8988T (cell line): ENCODE results near the gene MAN2B2.

Experiments used
- DNase-seq: peaks from one replicate; pipeline ENCODE4 v3.0.0; 2011

Gene MAN2B2

GRCh38 chr4:6568689-6569332 is 6.2 kb upstream of the MAN2B2 start:
- peak; percentile 74 for DNase-seq

- no peak for DNase-seq
These were observed 3.4 kb upstream of the MAN2B2 start for GRCh38 chr4:6571608-6572007.

- no peak for DNase-seq
These were observed 1.4 kb upstream of the MAN2B2 start for GRCh38 chr4:6573551-6573950.

- DNase-seq: no peak
These were observed 823 bp upstream of the MAN2B2 start for GRCh38 chr4:6573986-6574746.

GRCh38 chr4:6575503-6576240 is 683 bp downstream of the MAN2B2 start:
- DNase-seq: no peak

- no peak for DNase-seq
These were observed 1.5 kb downstream of the MAN2B2 start for GRCh38 chr4:6576512-6576911.

- no peak for DNase-seq
These were observed 1.9 kb downstream of the MAN2B2 start for GRCh38 chr4:6576932-6577331.

- no peak for DNase-seq
These were observed 2.4 kb downstream of the MAN2B2 start for GRCh38 chr4:6577409-6577808.

GRCh38 chr4:6578221-6578620 is 3.2 kb downstream of the MAN2B2 start:
- no peak for DNase-seq

GRCh38 chr4:6580353-6580752 is 5.4 kb downstream of the MAN2B2 start:
- no peak for DNase-seq

- no peak for DNase-seq
These were observed 6.7 kb downstream of the MAN2B2 start for GRCh38 chr4:6581566-6582121.

- no peak for DNase-seq
These were observed 8.0 kb downstream of the MAN2B2 start for GRCh38 chr4:6582889-6583490.

- DNase-seq: no peak
These were observed 9.9 kb downstream of the MAN2B2 start for GRCh38 chr4:6584865-6585264.

- DNase-seq: no peak
These were observed 11.8 kb downstream of the MAN2B2 start for GRCh38 chr4:6586715-6587325.

GRCh38 chr4:6589444-6589843 is 14.5 kb downstream of the MAN2B2 start:
- DNase-seq: no peak

- no peak for DNase-seq
These were observed 16.3 kb downstream of the MAN2B2 start for GRCh38 chr4:6591313-6591712.

GRCh38 chr4:6591781-6592180 is 16.8 kb downstream of the MAN2B2 start:
- DNase-seq: peak; percentile 67

- no peak for DNase-seq
These were observed 18.0 kb downstream of the MAN2B2 start for GRCh38 chr4:6592804-6593563.

- DNase-seq: no peak
These were observed 19.4 kb downstream of the MAN2B2 start for GRCh38 chr4:6594341-6594740.

GRCh38 chr4:6594826-6595355 is 19.9 kb downstream of the MAN2B2 start:
- DNase-seq: no peak

- DNase-seq: peak; percentile 54
These were observed 21.0 kb downstream of the MAN2B2 start for GRCh38 chr4:6595897-6596537.
